SK-N-SH (cell line): Measurements from ENCODE around the gene KDM4C. TPM values are rescaled to one million over a fixed set of nuclear protein-coding genes. Genes with fewer than 3 reads are reported as not detected.

Source experiments
- CTCF ChIA-PET: fragments of 300-600, 350-600 bp; formaldehyde crosslinking; extraction: SDS; loops from one replicate; lab custom pipeline; 2021; lab: Yijun Ruan, JAX
- POLR2A ChIA-PET: fragments of 350-600 bp; sonication (Branson Sonifier 250); formaldehyde crosslinking; extraction: SDS; loops from one replicate; lab custom pipeline; 2020; ENCODE audit warnings: antibody characterized with exemption, inconsistent platforms; lab: Yijun Ruan, JAX
- DNase-seq: peaks from one replicate; pipeline ENCODE4 v3.0.0; 2012
- H2AFZ ChIP-seq: fragments of 200-600 bp; sonication (generic); 2 replicates; pipeline ENCODE4 v1.8.1; 2016; ENCODE audit warnings: antibody characterized with exemption, mild to moderate bottlenecking, low read depth
- H3F3A ChIP-seq: fragments of 200-600 bp; sonication (generic); replicated peaks from 2 replicates; pipeline ENCODE3; 2016; ENCODE audit warnings: antibody characterized with exemption, mild to moderate bottlenecking; ENCODE audit not compliant: insufficient read depth
- H3K27ac ChIP-seq, 2 experiments: fragments of 200-500 bp in 1 of 2; fragments of 200-600 bp in 1 of 2; sonication (Bioruptor generic) in 1 of 2; sonication (generic), shearing (Covaris generic) in 1 of 2; 2 replicates each; pipeline versions ENCODE4 v1.5.1 to v1.6.1; 2014 to 2016; ENCODE audit warnings: low read depth in 2 of 2, inconsistent platforms in 1 of 2, low read length in 1 of 2, mild to moderate bottlenecking in 1 of 2, mixed read lengths in 1 of 2
- H3K27me3 ChIP-seq: fragments of 200-600 bp; sonication (generic), shearing (Covaris generic); 2 replicates; pipeline ENCODE4 v1.6.1; 2016; ENCODE audit warnings: mixed run types; ENCODE audit not compliant: insufficient read depth
- H3K36me3 ChIP-seq, 2 experiments: fragments of 200-500 bp in 1 of 2; fragments of 200-600 bp in 1 of 2; sonication (Bioruptor generic) in 1 of 2; sonication (generic) in 1 of 2; replicated peaks in 1 of 2; 2 replicates each; pipeline versions ENCODE3 to v1.5.1; 2014 to 2016; ENCODE audit warnings: low read length in 1 of 2, mild to moderate bottlenecking in 1 of 2; ENCODE audit not compliant: insufficient read depth in 2 of 2, control insufficient read depth in 1 of 2
- H3K4me1 ChIP-seq, 2 experiments: fragments of 200-500 bp in 1 of 2; fragments of 200-600 bp in 1 of 2; sonication (Bioruptor generic) in 1 of 2; sonication (generic), shearing (Covaris generic) in 1 of 2; 2 replicates each; pipeline versions ENCODE4 v1.5.1 to v1.6.1; 2014 to 2016; ENCODE audit warnings: low read depth in 1 of 2, low read length in 1 of 2, mixed run types in 1 of 2; ENCODE audit not compliant: insufficient read depth in 2 of 2, control insufficient read depth in 1 of 2
- H3K4me2 ChIP-seq: fragments of 200-600 bp; sonication (generic), shearing (Covaris generic); 2 replicates; pipeline ENCODE4 v1.6.1; 2017; ENCODE audit warnings: mixed run types
- H3K4me3 ChIP-seq, 2 experiments: fragments of 200-500 bp in 1 of 2; fragments of 200-600 bp in 1 of 2; sonication (Bioruptor generic) in 1 of 2; sonication (generic), shearing (Covaris generic) in 1 of 2; 2 replicates each; pipeline versions ENCODE4 v1.5.1 to v1.8.1; 2014 to 2016; ENCODE audit warnings: low read depth in 2 of 2, inconsistent platforms in 1 of 2, low read length in 1 of 2, mild to moderate bottlenecking in 1 of 2, mixed read lengths in 1 of 2, moderate library complexity in 1 of 2
- H3K79me2 ChIP-seq: fragments of 200-600 bp; sonication (generic); 2 replicates; pipeline ENCODE4 v1.8.1; 2017; ENCODE audit warnings: mild to moderate bottlenecking; ENCODE audit not compliant: insufficient read depth
- H3K9ac ChIP-seq: fragments of 200-600 bp; sonication (generic); 2 replicates; pipeline ENCODE4 v1.6.1; 2017; ENCODE audit warnings: mixed run types
- H3K9me2 ChIP-seq: fragments of 200-600 bp; sonication (generic); 2 replicates; pipeline ENCODE4 v1.6.1; 2017; ENCODE audit warnings: mixed run types
- H3K9me3 ChIP-seq: fragments of 200-600 bp; sonication (generic); 2 replicates; pipeline ENCODE4 v1.6.1; 2017; ENCODE audit warnings: mixed run types, mild to moderate bottlenecking, moderate library complexity
- H4K20me1 ChIP-seq: fragments of 200-600 bp; sonication (generic); 2 replicates; pipeline ENCODE4 v1.6.1; 2017; ENCODE audit warnings: mild to moderate bottlenecking, mixed run types; ENCODE audit not compliant: insufficient read depth
- EZH2phosphoT487 ChIP-seq: fragments of 200-600 bp; sonication (generic); IDR thresholded peaks from 2 replicates; pipeline ENCODE4 v1.6.1; 2017; ENCODE audit warnings: low read depth, mixed run types, mild to moderate bottlenecking, antibody characterized with exemption, moderate library complexity, borderline replicate concordance
- FOSL2 ChIP-seq: IDR thresholded peaks from 2 replicates; pipeline ENCODE4 v1.4.0; 2012; ENCODE audit warnings: low read depth, mild to moderate bottlenecking, moderate library complexity, borderline replicate concordance
- NFIC ChIP-seq: IDR thresholded peaks from 2 replicates; pipeline ENCODE4 v1.4.0; 2012; ENCODE audit warnings: borderline replicate concordance
- RAD21 ChIP-seq: IDR thresholded peaks from 2 replicates; pipeline ENCODE4 v1.6.1; 2012; ENCODE audit warnings: mild to moderate bottlenecking, low read length
- RCOR1 ChIP-seq: fragments of 150-350 bp; IDR thresholded peaks from 2 replicates; pipeline ENCODE4 v1.6.1; 2017; ENCODE audit warnings: antibody characterized with exemption, low read length
- RFX5 ChIP-seq: IDR thresholded peaks from 2 replicates; pipeline ENCODE4 v1.6.1; 2012; ENCODE audit warnings: mild to moderate bottlenecking, improper control_type of control experiment, low read length
- SMC3 ChIP-seq: IDR thresholded peaks from 2 replicates; pipeline ENCODE4 v1.6.1; 2012; ENCODE audit warnings: low read depth, low read length, improper control_type of control experiment
- TCF12 ChIP-seq: IDR thresholded peaks from 2 replicates; pipeline ENCODE4 v1.4.0; 2012
- WGBS: methylation state at CpG from one replicate; pipeline ENCODE4 v1.1.6; 2017; ENCODE audit warnings: low lambda C conversion rate; 5-methylcytosine and 5-hydroxymethylcytosine counted together
- polyA plus RNA-seq, 3 experiments: library from polyadenylated mRNA; depleted of rRNA; stranded (reverse); fragments of >200 nt; gene quantifications; 2 replicates each; pipeline ENCODE4 v1.2.3, GENCODE V29; 2012
- TF ChIP-seq, protein P1 (sequence below): IDR thresholded peaks from 2 replicates; pipeline ENCODE4 v1.6.1; 2012; ENCODE audit warnings: mild to moderate bottlenecking, low read depth, low read length, moderate library complexity
- TF ChIP-seq, protein P2 (sequence below): fragments of 200-600 bp; sonication (generic); IDR thresholded peaks from 2 replicates; pipeline ENCODE4 v1.6.1; 2017; ENCODE audit warnings: antibody characterized with exemption, mild to moderate bottlenecking, moderate library complexity
- TF ChIP-seq, protein P3 (sequence below): IDR thresholded peaks from 2 replicates; pipeline ENCODE4 v1.4.0; 2012; ENCODE audit warnings: low read depth, borderline replicate concordance

Gene KDM4C
- polyA plus RNA-seq, 1 of the 3 experiments (the other 2 are of a cell fraction) = 9.4 TPM

DNA sequence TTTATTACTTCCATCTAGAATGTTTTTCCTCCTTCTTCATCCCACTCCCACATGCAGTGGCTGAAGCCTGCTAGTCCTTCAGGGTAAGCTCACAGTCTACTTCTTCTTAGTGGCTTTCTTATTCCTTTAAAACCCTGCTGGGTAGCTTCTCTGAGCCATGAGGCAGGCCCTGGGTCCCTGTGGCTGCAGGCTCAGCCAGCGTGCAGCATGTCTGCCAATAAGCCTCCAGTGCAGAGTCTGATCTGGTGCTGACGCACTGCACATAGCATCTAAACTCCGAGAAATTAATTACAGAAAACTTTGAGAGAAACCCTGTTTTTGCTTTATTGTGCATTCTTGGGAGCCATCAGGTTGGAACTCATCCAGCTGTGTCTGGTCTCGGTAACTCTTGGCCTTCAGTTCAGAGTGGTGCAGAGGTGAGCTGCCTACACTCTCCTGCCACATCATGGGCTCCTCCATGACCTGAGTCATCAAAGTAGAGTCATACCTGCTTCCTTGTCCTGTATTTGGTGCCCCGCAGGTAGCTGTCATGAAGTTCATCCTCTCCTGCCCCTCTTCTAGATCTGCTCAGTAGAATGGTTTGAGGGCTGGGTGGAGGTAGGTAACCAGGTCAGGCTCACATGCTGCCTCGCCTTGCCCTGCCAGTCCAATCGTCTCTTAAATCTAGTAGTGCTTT is 339.4 kb downstream of the KDM4C start:
- 94% methylated on average over 7 of the region's 7 CpGs for WGBS
- no peaks in the 10 kb centered on the region for H3K9me2 ChIP-seq
- no peak overlapping the region for H3K27ac ChIP-seq
- no peaks in the 10 kb centered on the region for H4K20me1 ChIP-seq
- no peaks in the 10 kb centered on the region for H3K27me3 ChIP-seq
- DNase-seq = no peak
- H2AFZ ChIP-seq = no peak overlapping the region
- POLR2A ChIA-PET = no interaction called here
- no peaks in the 10 kb centered on the region for H3K9me3 ChIP-seq
- H3K4me2 ChIP-seq = no peak overlapping the region
- TF ChIP-seq, protein P1, sequence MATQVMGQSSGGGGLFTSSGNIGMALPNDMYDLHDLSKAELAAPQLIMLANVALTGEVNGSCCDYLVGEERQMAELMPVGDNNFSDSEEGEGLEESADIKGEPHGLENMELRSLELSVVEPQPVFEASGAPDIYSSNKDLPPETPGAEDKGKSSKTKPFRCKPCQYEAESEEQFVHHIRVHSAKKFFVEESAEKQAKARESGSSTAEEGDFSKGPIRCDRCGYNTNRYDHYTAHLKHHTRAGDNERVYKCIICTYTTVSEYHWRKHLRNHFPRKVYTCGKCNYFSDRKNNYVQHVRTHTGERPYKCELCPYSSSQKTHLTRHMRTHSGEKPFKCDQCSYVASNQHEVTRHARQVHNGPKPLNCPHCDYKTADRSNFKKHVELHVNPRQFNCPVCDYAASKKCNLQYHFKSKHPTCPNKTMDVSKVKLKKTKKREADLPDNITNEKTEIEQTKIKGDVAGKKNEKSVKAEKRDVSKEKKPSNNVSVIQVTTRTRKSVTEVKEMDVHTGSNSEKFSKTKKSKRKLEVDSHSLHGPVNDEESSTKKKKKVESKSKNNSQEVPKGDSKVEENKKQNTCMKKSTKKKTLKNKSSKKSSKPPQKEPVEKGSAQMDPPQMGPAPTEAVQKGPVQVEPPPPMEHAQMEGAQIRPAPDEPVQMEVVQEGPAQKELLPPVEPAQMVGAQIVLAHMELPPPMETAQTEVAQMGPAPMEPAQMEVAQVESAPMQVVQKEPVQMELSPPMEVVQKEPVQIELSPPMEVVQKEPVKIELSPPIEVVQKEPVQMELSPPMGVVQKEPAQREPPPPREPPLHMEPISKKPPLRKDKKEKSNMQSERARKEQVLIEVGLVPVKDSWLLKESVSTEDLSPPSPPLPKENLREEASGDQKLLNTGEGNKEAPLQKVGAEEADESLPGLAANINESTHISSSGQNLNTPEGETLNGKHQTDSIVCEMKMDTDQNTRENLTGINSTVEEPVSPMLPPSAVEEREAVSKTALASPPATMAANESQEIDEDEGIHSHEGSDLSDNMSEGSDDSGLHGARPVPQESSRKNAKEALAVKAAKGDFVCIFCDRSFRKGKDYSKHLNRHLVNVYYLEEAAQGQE = no peak
- TF ChIP-seq TCF12 (no peak), NFIC (no peak), SMC3 (no peak), RCOR1 (no peak), RAD21 (no peak), EZH2phosphoT487 (no peak), RFX5 (no peak), FOSL2 (no peak)
- TF ChIP-seq, protein P2, sequence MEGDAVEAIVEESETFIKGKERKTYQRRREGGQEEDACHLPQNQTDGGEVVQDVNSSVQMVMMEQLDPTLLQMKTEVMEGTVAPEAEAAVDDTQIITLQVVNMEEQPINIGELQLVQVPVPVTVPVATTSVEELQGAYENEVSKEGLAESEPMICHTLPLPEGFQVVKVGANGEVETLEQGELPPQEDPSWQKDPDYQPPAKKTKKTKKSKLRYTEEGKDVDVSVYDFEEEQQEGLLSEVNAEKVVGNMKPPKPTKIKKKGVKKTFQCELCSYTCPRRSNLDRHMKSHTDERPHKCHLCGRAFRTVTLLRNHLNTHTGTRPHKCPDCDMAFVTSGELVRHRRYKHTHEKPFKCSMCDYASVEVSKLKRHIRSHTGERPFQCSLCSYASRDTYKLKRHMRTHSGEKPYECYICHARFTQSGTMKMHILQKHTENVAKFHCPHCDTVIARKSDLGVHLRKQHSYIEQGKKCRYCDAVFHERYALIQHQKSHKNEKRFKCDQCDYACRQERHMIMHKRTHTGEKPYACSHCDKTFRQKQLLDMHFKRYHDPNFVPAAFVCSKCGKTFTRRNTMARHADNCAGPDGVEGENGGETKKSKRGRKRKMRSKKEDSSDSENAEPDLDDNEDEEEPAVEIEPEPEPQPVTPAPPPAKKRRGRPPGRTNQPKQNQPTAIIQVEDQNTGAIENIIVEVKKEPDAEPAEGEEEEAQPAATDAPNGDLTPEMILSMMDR = no peak
- TF ChIP-seq, protein P3, sequence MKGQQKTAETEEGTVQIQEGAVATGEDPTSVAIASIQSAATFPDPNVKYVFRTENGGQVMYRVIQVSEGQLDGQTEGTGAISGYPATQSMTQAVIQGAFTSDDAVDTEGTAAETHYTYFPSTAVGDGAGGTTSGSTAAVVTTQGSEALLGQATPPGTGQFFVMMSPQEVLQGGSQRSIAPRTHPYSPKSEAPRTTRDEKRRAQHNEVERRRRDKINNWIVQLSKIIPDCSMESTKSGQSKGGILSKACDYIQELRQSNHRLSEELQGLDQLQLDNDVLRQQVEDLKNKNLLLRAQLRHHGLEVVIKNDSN = no peak
- no peak overlapping the region for H3K9ac ChIP-seq
- no peaks in the 10 kb centered on the region; a peak in 1 of 4 replicates for H3K4me1 ChIP-seq
- H3F3A ChIP-seq = no peaks in the 10 kb centered on the region
- H3K79me2 ChIP-seq = no peaks in the 10 kb centered on the region
- no peaks in the 10 kb centered on the region for H3K36me3 ChIP-seq
- H3K4me3 ChIP-seq = no peak overlapping the region
- CTCF ChIA-PET = interaction anchor here (0.8 to 2.3 kb wide), 2 partner anchors 141 to 305 kb away, joined by 3 to 5 read pairs; no protein-coding TSS in a partner anchor
